Loucy (cell line): ENCODE results near the gene GTSF1L.

ENCODE experiments used
- H2AFZ ChIP-seq: fragments of 200-600 bp; sonication (generic); 2 replicates; pipeline ENCODE4 v1.6.0; 2016; ENCODE audit warnings: antibody characterized with exemption, mild to moderate bottlenecking, low read length, moderate library complexity
- H3F3A ChIP-seq: fragments of 200-600 bp; 2 replicates; pipeline ENCODE4 v1.6.0; 2016; ENCODE audit warnings: antibody characterized with exemption, low read depth, mild to moderate bottlenecking
- H3K27me3 ChIP-seq: fragments of 200-600 bp; sonication (generic); 2 replicates; pipeline ENCODE4 v1.6.1; 2014; ENCODE audit warnings: low read length, mild to moderate bottlenecking; ENCODE audit not compliant: insufficient read depth, poor library complexity, severe bottlenecking
- H3K36me3 ChIP-seq: fragments of 200-600 bp; sonication (generic); 2 replicates; pipeline ENCODE4 v1.6.1; 2016; ENCODE audit warnings: low read length; ENCODE audit not compliant: insufficient read depth
- H3K4me1 ChIP-seq: fragments of 200-600 bp; sonication (generic); 2 replicates; pipeline ENCODE4 v1.5.1; 2014; ENCODE audit warnings: low read length, mild to moderate bottlenecking; ENCODE audit not compliant: insufficient read depth, poor library complexity, severe bottlenecking
- H3K4me2 ChIP-seq: fragments of 200-600 bp; sonication (generic); 2 replicates; pipeline ENCODE4 v1.6.0; 2014; ENCODE audit warnings: antibody characterized with exemption, low read length, low read depth, mild to moderate bottlenecking; ENCODE audit not compliant: poor library complexity, severe bottlenecking
- H3K4me3 ChIP-seq: fragments of 200-600 bp; sonication (generic); 2 replicates; pipeline ENCODE4 v1.5.1; 2014; ENCODE audit warnings: low read length, mild to moderate bottlenecking, mixed read lengths; ENCODE audit not compliant: poor library complexity, severe bottlenecking
- H3K79me2 ChIP-seq: fragments of 200-600 bp; sonication (generic); 2 replicates; pipeline ENCODE4 v1.6.1; 2014; ENCODE audit warnings: low read length; ENCODE audit not compliant: insufficient read depth
- H3K9ac ChIP-seq: fragments of 200-600 bp; sonication (generic); 2 replicates; pipeline ENCODE4 v1.6.0; 2014; ENCODE audit warnings: mild to moderate bottlenecking, low read depth, low read length, moderate library complexity; ENCODE audit not compliant: poor library complexity, severe bottlenecking
- H3K9me2 ChIP-seq: fragments of 200-600 bp; sonication (generic); replicated peaks from 2 replicates; pipeline ENCODE4 v1.6.1; 2016; ENCODE audit warnings: low read depth, low read length, mixed read lengths
- H3K9me3 ChIP-seq: fragments of 200-600 bp; sonication (generic); 2 replicates; pipeline ENCODE4 v1.6.1; 2014; ENCODE audit warnings: mild to moderate bottlenecking, antibody characterized with exemption, low read length, low read depth; ENCODE audit not compliant: insufficient read depth
- H4K20me1 ChIP-seq: fragments of 200-600 bp; sonication (generic); 2 replicates; pipeline ENCODE4 v1.6.0; 2014; ENCODE audit warnings: antibody characterized with exemption, low read length, mild to moderate bottlenecking; ENCODE audit not compliant: insufficient read depth, poor library complexity, severe bottlenecking
- EZH2phosphoT487 ChIP-seq: fragments of 200-600 bp; IDR thresholded peaks from 2 replicates; pipeline ENCODE4 v1.6.1; 2018; ENCODE audit warnings: antibody characterized with exemption, mild to moderate bottlenecking, moderate library complexity, borderline replicate concordance
- TF ChIP-seq, protein P1 (sequence below): fragments of 200-600 bp; sonication (generic); conservative IDR thresholded peaks from 2 replicates; pipeline ENCODE4 v1.5.1; 2014; ENCODE audit warnings: mild to moderate bottlenecking, antibody characterized with exemption, low read length

Gene GTSF1L

DNA sequence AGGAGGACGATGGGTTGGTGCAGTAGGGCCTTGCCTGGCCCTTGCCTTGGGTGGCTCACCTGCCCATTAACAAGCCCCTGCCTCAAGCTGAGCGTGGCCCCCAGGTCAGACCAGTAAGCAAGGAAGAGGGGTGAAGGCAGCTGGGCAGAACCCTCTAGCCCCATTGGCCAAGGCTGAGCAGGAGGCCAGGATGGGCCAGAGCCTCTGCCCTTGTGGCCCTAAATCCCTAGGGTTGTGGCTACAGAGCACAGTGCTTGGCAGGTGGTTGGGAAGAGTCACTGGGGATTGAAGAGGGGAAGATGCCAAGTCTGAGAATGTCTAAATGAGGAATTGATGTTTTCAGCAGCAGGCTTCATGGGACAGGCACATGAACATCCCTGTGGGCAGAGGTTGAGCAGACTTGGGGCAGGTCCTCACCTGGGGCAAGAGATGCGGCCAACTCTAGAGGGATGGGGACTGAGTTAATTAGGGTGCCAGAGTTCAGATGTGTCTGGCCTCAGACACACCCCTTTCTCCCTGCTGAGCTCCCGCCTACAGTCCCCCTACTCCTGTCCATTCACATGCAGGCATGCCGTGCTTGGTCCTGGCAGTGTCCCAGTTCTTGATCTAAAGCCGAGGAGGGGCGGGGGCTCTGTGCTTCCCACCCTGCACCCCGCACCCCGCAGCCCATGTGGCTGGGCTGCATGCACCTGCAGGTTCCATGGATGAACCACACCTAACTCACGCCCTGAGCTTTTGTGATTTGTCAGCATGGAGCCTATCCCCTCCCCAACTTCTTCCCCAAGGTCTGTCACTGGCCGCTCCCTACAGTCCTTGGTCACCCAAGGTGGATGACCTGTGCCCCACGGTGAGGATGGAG, 9.8 kb downstream of the GTSF1L start:
- H4K20me1 ChIP-seq, result no peaks in the 10 kb centered on the region
- no peaks in the 10 kb centered on the region for H3K27me3 ChIP-seq
- H3K9me3 ChIP-seq, result no peaks in the 10 kb centered on the region
- H3K79me2 ChIP-seq, result no peaks in the 10 kb centered on the region
- no peak overlapping the region for H2AFZ ChIP-seq
- peaks cover 41% of the 10 kb centered on the region; the same call in 1 of the 2 replicates for H3K36me3 ChIP-seq
- no peaks in the 10 kb centered on the region for H3K9me2 ChIP-seq
- no peak for TF ChIP-seq EZH2phosphoT487
- TF ChIP-seq, protein P1, sequence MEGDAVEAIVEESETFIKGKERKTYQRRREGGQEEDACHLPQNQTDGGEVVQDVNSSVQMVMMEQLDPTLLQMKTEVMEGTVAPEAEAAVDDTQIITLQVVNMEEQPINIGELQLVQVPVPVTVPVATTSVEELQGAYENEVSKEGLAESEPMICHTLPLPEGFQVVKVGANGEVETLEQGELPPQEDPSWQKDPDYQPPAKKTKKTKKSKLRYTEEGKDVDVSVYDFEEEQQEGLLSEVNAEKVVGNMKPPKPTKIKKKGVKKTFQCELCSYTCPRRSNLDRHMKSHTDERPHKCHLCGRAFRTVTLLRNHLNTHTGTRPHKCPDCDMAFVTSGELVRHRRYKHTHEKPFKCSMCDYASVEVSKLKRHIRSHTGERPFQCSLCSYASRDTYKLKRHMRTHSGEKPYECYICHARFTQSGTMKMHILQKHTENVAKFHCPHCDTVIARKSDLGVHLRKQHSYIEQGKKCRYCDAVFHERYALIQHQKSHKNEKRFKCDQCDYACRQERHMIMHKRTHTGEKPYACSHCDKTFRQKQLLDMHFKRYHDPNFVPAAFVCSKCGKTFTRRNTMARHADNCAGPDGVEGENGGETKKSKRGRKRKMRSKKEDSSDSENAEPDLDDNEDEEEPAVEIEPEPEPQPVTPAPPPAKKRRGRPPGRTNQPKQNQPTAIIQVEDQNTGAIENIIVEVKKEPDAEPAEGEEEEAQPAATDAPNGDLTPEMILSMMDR, result no peak
- no peak overlapping the region for H3K4me2 ChIP-seq
- no peak overlapping the region for H3K4me3 ChIP-seq
- no peaks in the 10 kb centered on the region for H3F3A ChIP-seq
- no peaks in the 10 kb centered on the region for H3K4me1 ChIP-seq
- no peak overlapping the region for H3K9ac ChIP-seq

DNA sequence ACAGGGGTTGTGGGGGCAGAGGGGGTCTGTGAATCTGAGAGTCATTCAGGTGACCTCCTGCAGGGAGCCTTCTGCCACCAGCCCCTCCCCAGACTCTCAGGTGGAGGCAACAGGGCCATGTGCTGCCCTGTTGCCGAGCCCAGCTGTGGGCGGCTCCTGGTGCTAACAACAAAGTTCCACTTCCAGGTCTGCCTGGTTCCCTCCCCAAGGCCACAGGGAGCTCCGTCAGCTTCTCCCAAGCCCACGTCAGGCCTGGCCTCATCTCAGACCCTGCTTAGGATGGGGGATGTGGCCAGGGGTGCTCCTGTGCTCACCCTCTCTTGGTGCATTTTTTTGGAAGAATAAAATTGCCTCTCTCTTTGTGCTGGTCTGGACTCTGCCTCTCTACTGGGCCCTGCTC, 10.7 kb downstream of the GTSF1L start:
- H3K9me3 ChIP-seq, result no peaks in the 10 kb centered on the region
- H3F3A ChIP-seq, result no peaks in the 10 kb centered on the region
- H3K79me2 ChIP-seq, result no peaks in the 10 kb centered on the region
- no peaks in the 10 kb centered on the region for H3K27me3 ChIP-seq
- no peak overlapping the region for H3K9ac ChIP-seq
- H4K20me1 ChIP-seq, result no peaks in the 10 kb centered on the region
- no peaks in the 10 kb centered on the region for H3K4me1 ChIP-seq
- H3K4me2 ChIP-seq, result no peak overlapping the region
- TF ChIP-seq, protein P1, result no peak
- TF ChIP-seq EZH2phosphoT487, result no peak
- H3K4me3 ChIP-seq, result no peak overlapping the region
- no peaks in the 10 kb centered on the region for H3K9me2 ChIP-seq
- H3K36me3 ChIP-seq, result peaks cover 49% of the 10 kb centered on the region; the same call in 1 of the 2 replicates
- no peak overlapping the region for H2AFZ ChIP-seq

DNA sequence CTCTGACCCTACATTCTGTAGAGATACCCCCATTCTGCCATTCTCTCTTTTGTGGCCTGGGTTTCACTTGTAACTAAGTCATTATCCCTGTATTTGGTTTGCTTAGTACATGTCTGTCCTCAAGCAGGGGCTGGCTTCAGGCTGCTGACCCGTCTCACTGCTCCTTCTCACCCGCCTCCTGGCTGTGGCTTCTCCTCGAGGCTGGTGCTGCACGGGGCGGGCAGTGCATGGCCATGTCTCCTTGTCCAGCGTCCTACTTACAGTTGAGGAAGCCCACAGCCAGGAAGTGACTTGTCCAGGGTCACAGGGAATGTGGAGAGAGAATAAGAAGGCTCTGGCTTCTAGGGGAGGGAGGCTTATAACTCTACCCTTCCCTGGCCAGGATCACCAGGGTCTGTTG, 11.3 kb downstream of the GTSF1L start:
- H4K20me1 ChIP-seq, result no peaks in the 10 kb centered on the region
- peaks cover 55% of the 10 kb centered on the region; the same call in 1 of the 2 replicates for H3K36me3 ChIP-seq

More for the DNA sequence above, 11.3 kb downstream of the GTSF1L start:
- no peaks in the 10 kb centered on the region for H3F3A ChIP-seq
- no peaks in the 10 kb centered on the region for H3K4me1 ChIP-seq
- no peak overlapping the region for H3K9ac ChIP-seq
- TF ChIP-seq, protein P1, result no peak
- TF ChIP-seq EZH2phosphoT487, result no peak
- H3K79me2 ChIP-seq, result no peaks in the 10 kb centered on the region
- H2AFZ ChIP-seq, result no peak overlapping the region
- no peaks in the 10 kb centered on the region for H3K9me2 ChIP-seq
- no peak overlapping the region for H3K4me2 ChIP-seq
- H3K27me3 ChIP-seq, result no peaks in the 10 kb centered on the region
- H3K9me3 ChIP-seq, result no peaks in the 10 kb centered on the region
- H3K4me3 ChIP-seq, result no peak overlapping the region
